GM20000 (cell line): ENCODE data around the gene OSBPL6.
"Not testable (repeated sequence)": the region's sequence is repeated elsewhere in the genome, so short reads cannot be mapped to it uniquely, and the experiment has no call there.

ENCODE experiments used
- DNase-seq: peaks from one replicate; pipeline ENCODE4 v3.0.0; 2012; ENCODE audit warnings: low spot score
- CTCF ChIP-seq: IDR thresholded peaks from 2 replicates; pipeline ENCODE4 v1.5.1; 2012; ENCODE audit warnings: mild to moderate bottlenecking, control low read depth; ENCODE audit errors: extremely low read depth, missing control alignments

The OSBPL6 gene

GRCh38 chr2:178191004-178191508, 3.3 kb upstream of the OSBPL6 start:
- DNase-seq, result peak; percentile 35
- TF ChIP-seq CTCF, result no peak

GRCh38 chr2:178191511-178191910, 2.8 kb upstream of the OSBPL6 start:
- no peak for DNase-seq

GRCh38 chr2:178193496-178193822, 853 bp upstream of the OSBPL6 start:
- no peak for DNase-seq
- TF ChIP-seq CTCF, result no peak

More at GRCh38 chr2:178191511-178191910, 2.8 kb upstream of the OSBPL6 start:
- TF ChIP-seq CTCF, result no peak

GRCh38 chr2:178194600-178195389, 483 bp downstream of the OSBPL6 start:
- peak; percentile 40 for DNase-seq
- no peak for TF ChIP-seq CTCF

GRCh38 chr2:178195390-178196166, 1.3 kb downstream of the OSBPL6 start:
- DNase-seq, result no peak
- no peak for TF ChIP-seq CTCF

- DNase-seq, result no peak
These were observed 3.5 kb downstream of the OSBPL6 start for GRCh38 chr2:178197791-178198190.

GRCh38 chr2:178198441-178198840, 4.1 kb downstream of the OSBPL6 start:
- not testable (repeated sequence) for DNase-seq

More at GRCh38 chr2:178197791-178198190, 3.5 kb downstream of the OSBPL6 start:
- TF ChIP-seq CTCF, result no peak
